MCF 10A (cell line): ENCODE results near the gene UBE3C. TPM values are rescaled to one million over a fixed set of nuclear protein-coding genes. Genes with fewer than 3 reads are reported as not detected.

ENCODE experiments used
- BruUV-seq: library from RNA; stranded (reverse); fragments of 400-500 nt; replicated peaks from 2 replicates; lab custom pipeline; 2021; lab: Mats Ljungman, UMichigan
- CTCF ChIA-PET: fragments of 300-600 bp; sonication (Branson Sonifier 250); formaldehyde crosslinking; extraction: SDS; loops from one replicate; lab custom pipeline; 2021; ENCODE audit warnings: antibody characterized with exemption, inconsistent platforms; lab: Yijun Ruan, JAX
- POLR2A ChIA-PET: fragments of 300-600, 350-650 bp; sonication (Branson Sonifier 250); formaldehyde crosslinking; extraction: SDS; loops from one replicate; lab custom pipeline; 2020; ENCODE audit warnings: antibody characterized with exemption, inconsistent platforms; lab: Yijun Ruan, JAX
- DNase-seq: peaks from one replicate; pipeline ENCODE4 v3.0.0-alpha.2; 2018; ENCODE audit not compliant: unreplicated experiment
- H3K27ac Mint-ChIP-seq: one replicate; pipeline ENCODE4 v1.8.0; 2022; ENCODE audit warnings: mild to moderate bottlenecking, low read depth, mixed read lengths; ENCODE audit not compliant: unreplicated experiment
- H3K27me3 Mint-ChIP-seq: one replicate; pipeline ENCODE4 v1.8.0; 2022; ENCODE audit warnings: mixed read lengths; ENCODE audit not compliant: insufficient read depth, unreplicated experiment
- H3K36me3 Mint-ChIP-seq: one replicate; pipeline ENCODE4 v1.8.0; 2022; ENCODE audit warnings: mild to moderate bottlenecking, moderate library complexity, mixed read lengths; ENCODE audit not compliant: insufficient read depth, unreplicated experiment
- H3K4me1 Mint-ChIP-seq: one replicate; pipeline ENCODE4 v1.8.0; 2022; ENCODE audit warnings: mixed read lengths; ENCODE audit not compliant: insufficient read depth, unreplicated experiment
- H3K4me3 Mint-ChIP-seq: one replicate; pipeline ENCODE4 v1.8.0; 2022; ENCODE audit warnings: mild to moderate bottlenecking, moderate library complexity, mixed read lengths; ENCODE audit not compliant: unreplicated experiment
- H3K9me3 Mint-ChIP-seq: one replicate; pipeline ENCODE4 v1.8.0; 2022; ENCODE audit warnings: mixed read lengths; ENCODE audit not compliant: unreplicated experiment
- intact Hi-C: fragments of 100-400 bp; cut with micrococcal nuclease; formaldehyde crosslinking; loops from 2 replicates; pipeline ENCODE4 v1.14.1; 2022
- total RNA-seq: library from RNA; stranded (reverse); gene quantifications from 2 replicates; pipeline ENCODE4 v1.2.3, GENCODE V29; 2022
- TF ChIP-seq, protein P1 (sequence below): fragments of 200-600 bp; IDR thresholded peaks from one replicate; pipeline ENCODE4 v1.8.0; 2022; ENCODE audit warnings: antibody characterized with exemption, mild to moderate bottlenecking; ENCODE audit not compliant: unreplicated experiment

Gene UBE3C
- total RNA-seq, 1 experiment from 2014 or later, result 72.8 TPM

DNA sequence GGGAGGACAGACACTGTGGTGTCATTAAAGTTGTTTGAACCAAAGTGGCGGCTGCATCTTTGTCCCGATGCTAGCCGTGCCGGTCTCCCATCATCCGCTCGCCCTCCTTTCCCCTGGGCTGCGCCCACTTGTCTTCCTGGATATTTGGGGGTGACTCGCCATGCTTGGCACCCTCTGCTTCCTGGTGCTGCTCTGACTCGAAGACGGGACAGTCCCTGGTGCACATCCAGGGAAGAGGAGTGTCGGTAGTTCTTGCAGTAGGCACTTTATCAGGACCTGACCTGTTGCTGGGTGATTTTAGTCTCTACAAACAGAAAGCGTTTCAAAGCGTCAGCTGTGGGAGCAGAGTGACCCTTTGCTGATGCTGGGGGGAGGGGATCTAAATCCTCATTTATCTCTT is 129.8 kb downstream of the UBE3C start:
- no peaks in the 10 kb centered on the region for H3K9me3 Mint-ChIP-seq
- H3K36me3 Mint-ChIP-seq, result peaks cover 83% of the 10 kb centered on the region
- H3K4me3 Mint-ChIP-seq, result no peak overlapping the region
- POLR2A ChIA-PET, result interaction anchor here (0.6 to 2.1 kb wide), 3 partner anchors 13 to 118 kb away, joined by 3 to 8 read pairs (median 5); no protein-coding TSS in a partner anchor
- DNase-seq, result peak; percentile 34
- H3K27ac Mint-ChIP-seq, result peak overlapping the region; percentile 35
- no peaks in the 10 kb centered on the region for H3K27me3 Mint-ChIP-seq
- peaks cover 23% of the 10 kb centered on the region for H3K4me1 Mint-ChIP-seq
- CTCF ChIA-PET, result interaction anchor here (0.6 to 3.4 kb wide), 4 partner anchors 14 to 77 kb away, joined by 3 to 19 read pairs (median 4); no protein-coding TSS in a partner anchor
- BruUV-seq, result no TSS peak
- intact Hi-C loops, result no loop called here
- TF ChIP-seq, protein P1, sequence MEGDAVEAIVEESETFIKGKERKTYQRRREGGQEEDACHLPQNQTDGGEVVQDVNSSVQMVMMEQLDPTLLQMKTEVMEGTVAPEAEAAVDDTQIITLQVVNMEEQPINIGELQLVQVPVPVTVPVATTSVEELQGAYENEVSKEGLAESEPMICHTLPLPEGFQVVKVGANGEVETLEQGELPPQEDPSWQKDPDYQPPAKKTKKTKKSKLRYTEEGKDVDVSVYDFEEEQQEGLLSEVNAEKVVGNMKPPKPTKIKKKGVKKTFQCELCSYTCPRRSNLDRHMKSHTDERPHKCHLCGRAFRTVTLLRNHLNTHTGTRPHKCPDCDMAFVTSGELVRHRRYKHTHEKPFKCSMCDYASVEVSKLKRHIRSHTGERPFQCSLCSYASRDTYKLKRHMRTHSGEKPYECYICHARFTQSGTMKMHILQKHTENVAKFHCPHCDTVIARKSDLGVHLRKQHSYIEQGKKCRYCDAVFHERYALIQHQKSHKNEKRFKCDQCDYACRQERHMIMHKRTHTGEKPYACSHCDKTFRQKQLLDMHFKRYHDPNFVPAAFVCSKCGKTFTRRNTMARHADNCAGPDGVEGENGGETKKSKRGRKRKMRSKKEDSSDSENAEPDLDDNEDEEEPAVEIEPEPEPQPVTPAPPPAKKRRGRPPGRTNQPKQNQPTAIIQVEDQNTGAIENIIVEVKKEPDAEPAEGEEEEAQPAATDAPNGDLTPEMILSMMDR, result no peak

DNA sequence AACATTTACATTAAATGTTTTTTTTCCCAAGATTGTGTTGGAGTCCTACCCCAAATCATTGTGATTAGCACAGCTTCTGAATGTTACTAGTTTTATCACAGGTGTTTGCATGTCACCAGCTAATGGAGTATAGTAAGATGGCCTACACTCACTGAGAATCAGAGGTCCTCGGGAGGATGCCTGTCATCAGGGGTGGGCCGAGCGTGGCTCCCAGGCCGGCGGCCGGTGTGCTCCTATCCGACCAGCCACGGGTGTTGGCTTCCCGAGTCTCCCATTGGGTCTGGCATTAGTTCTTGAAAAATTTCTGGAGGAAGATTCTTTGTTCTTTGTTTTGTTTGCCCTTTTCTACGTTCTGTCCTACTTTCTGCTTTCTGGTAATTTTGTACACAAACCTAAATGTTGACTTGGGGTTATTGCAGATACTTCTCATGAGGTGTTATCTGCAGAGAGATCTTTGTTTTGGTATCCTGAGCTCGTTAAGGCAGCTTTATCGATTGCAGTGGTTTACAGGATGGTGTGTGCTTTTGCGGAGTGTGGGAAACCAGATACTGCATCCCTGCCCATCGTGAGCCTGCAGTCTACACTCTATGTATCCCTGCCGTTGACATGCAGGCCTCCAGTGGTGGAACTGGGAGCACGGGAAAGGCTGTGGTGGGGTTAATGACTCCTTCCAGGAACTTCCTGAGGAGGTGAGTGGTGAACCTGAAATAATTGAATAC is 130.8 kb downstream of the UBE3C start:
- peaks cover 23% of the 10 kb centered on the region for H3K4me1 Mint-ChIP-seq
- TF ChIP-seq, protein P1, result no peak
- no peaks in the 10 kb centered on the region for H3K9me3 Mint-ChIP-seq
- ChIA-PET CTCF (interaction anchor here (0.6 to 3.4 kb wide), 3 partner anchors 19 to 318 kb away, joined by 3 to 19 read pairs (median 4); no protein-coding TSS in a partner anchor), POLR2A (interaction anchor here (0.6 to 2.1 kb wide), 3 partner anchors 12 to 117 kb away, joined by 3 to 8 read pairs (median 5); no protein-coding TSS in a partner anchor)
- H3K27me3 Mint-ChIP-seq, result no peaks in the 10 kb centered on the region
- peaks cover 74% of the 10 kb centered on the region for H3K36me3 Mint-ChIP-seq
- H3K27ac Mint-ChIP-seq, result no peak overlapping the region
- no peak overlapping the region for H3K4me3 Mint-ChIP-seq
- intact Hi-C loops, result no loop called here
- BruUV-seq, result no TSS peak
- DNase-seq, result no peak

DNA sequence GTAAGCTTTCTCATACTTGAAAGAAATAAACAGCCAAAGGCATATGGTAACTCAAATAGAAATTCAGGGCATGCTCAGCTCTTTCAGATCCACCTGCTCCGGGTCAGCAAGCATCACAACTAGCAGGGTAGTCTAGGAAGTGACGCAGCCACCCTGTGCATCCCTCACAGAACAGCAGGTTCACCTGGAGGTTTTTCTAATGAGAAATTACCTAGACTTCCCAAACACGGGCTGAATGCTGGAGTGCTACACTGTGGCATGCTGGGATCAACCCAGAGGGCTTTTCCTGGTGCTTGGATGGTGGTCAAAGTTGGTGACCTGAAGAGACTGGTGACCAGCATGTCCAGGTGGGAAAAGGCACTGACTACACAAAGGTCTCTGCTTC is 131.3 kb downstream of the UBE3C start:
- Mint-ChIP-seq H3K9me3 (no peaks in the 10 kb centered on the region), H3K36me3 (peaks cover 68% of the 10 kb centered on the region), H3K27me3 (no peaks in the 10 kb centered on the region), H3K27ac (no peak overlapping the region), H3K4me1 (peaks cover 23% of the 10 kb centered on the region), H3K4me3 (no peak overlapping the region)
- CTCF ChIA-PET, result interaction anchor here (3.4 kb wide), 1 partner anchor 20 kb away, joined by 19 read pairs; no protein-coding TSS in a partner anchor
- no TSS peak for BruUV-seq
- POLR2A ChIA-PET, result interaction anchor here (2.1 kb wide), 1 partner anchor 69 kb away, joined by 8 read pairs; no protein-coding TSS in a partner anchor
- intact Hi-C loops, result no loop called here
- TF ChIP-seq, protein P1, result no peak
- DNase-seq, result no peak

DNA sequence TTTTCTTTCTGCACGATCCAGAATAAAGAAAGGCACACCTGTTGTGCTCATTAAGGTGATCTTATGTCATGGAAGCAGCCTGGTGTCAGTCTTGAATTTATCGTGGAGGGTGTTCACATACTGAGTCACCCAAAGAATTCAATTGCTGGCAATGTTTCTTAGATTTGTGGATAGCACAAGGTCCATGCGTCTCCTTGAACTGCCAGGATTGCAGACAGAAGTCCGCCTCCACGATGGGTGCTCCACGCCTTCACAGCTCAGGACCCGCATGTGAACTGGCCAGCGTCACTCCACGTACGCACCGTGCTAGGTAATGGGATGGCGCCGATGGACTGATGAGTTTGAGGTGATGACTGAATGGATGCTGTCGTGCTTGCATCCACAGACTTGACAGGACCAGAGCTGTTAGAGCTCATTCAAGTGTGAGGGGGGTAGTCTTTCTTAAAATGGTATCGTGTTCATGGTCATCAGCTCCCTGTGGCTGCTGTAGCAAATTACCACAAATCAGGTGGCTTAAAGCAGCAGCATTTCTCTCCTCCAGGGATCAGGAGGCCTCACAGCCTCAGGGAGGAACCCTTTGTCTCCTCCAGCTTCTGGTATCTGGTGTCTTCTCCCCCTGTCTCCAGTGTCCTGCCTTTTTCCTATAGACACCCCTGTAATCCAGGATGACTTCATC is 132.7 kb downstream of the UBE3C start:
- H3K9me3 Mint-ChIP-seq, result no peaks in the 10 kb centered on the region
- H3K36me3 Mint-ChIP-seq, result peaks cover 56% of the 10 kb centered on the region
- BruUV-seq, result TSS peak; percentile 37
- H3K4me3 Mint-ChIP-seq, result no peak overlapping the region
- H3K27ac Mint-ChIP-seq, result peak overlapping the region; percentile 86
- H3K27me3 Mint-ChIP-seq, result no peaks in the 10 kb centered on the region
- DNase-seq, result peak; percentile 48
- intact Hi-C loops, result no loop called here
- TF ChIP-seq, protein P1, result no peak
- H3K4me1 Mint-ChIP-seq, result peaks cover 23% of the 10 kb centered on the region
- POLR2A ChIA-PET, result interaction anchor here (0.7 to 1.8 kb wide), 11 partner anchors 10 to 322 kb away, joined by 3 to 14 read pairs (median 3); partner anchors contain the start of genes DNAJB6 and NOM1
- CTCF ChIA-PET, result interaction anchor here (0.6 to 4.0 kb wide), 11 partner anchors 13 to 303 kb away, joined by 3 to 19 read pairs (median 3); no protein-coding TSS in a partner anchor
